HCT116 (cell line): Measurements from ENCODE around the gene GRID2IP. TPM values are rescaled to one million over a fixed set of nuclear protein-coding genes. Genes with fewer than 3 reads are reported as not detected.

Source experiments
- ATAC-seq: fragments of 200-7000 bp; cut with Tn5 transposase; 2 replicates; pipeline ENCODE4 v1.9.1; 2020; ENCODE audit warnings: mild to moderate bottlenecking, moderate library complexity
- BruUV-seq: library from RNA; stranded (reverse); fragments of 400-500 nt; replicated peaks from 2 replicates; lab custom pipeline; 2021; lab: Mats Ljungman, UMichigan
- CTCF ChIA-PET: fragments of 300-600 bp; sonication (Branson Sonifier 250); formaldehyde crosslinking; loops from one replicate; lab custom pipeline; 2021; ENCODE audit warnings: antibody characterized with exemption; lab: Charles Lee
- POLR2A ChIA-PET: fragments of 300-600, 350-600 bp; sonication (Branson Sonifier 250); formaldehyde crosslinking; loops from one replicate; lab custom pipeline; 2021; ENCODE audit warnings: antibody characterized with exemption; lab: Charles Lee
- RAD21 ChIA-PET, 2 experiments: fragments of 300-600 bp; sonication (Branson Sonifier 250); formaldehyde crosslinking; loops; one replicate each; lab custom pipeline; 2023; ENCODE audit warnings: low total read pairs in 2 of 2; ENCODE audit not compliant: uncharacterized antibody in 2 of 2, unreplicated experiment in 2 of 2, low non-redundant PET in 1 of 2; lab: Charles Lee
- DNase-seq: peaks from one replicate; pipeline ENCODE4 v3.0.0-alpha.2; 2010; ENCODE audit warnings: low read depth, low spot score
- H2AFZ ChIP-seq: fragments of 200-600 bp; shearing (Covaris generic), sonication (generic); 2 replicates; pipeline ENCODE4 v1.6.1; 2017; ENCODE audit warnings: low read depth, mixed run types, mixed read lengths, antibody characterized with exemption, low read length; ENCODE audit not compliant: poor library complexity, severe bottlenecking
- H3K27ac ChIP-seq: 2 replicates; pipeline ENCODE4 v1.5.1; 2012; ENCODE audit warnings: low read depth, low read length
- H3K27me3 ChIP-seq: fragments of 200-600 bp; sonication (generic); 2 replicates; pipeline ENCODE4 v1.6.1; 2016; ENCODE audit warnings: mixed run types, low read length, mixed read lengths; ENCODE audit not compliant: insufficient read depth
- H3K36me3 ChIP-seq, 2 experiments: fragments of 200-500 bp in 1 of 2; fragments of 200-600 bp in 1 of 2; sonication (Bioruptor generic) in 1 of 2; sonication (generic) in 1 of 2; 2 replicates each; pipeline versions ENCODE4 v1.5.1 to v1.6.1; 2014 to 2016; ENCODE audit warnings: low read length in 2 of 2, inconsistent platforms in 1 of 2, mixed read lengths in 1 of 2, mixed run types in 1 of 2; ENCODE audit not compliant: insufficient read depth in 2 of 2, control insufficient read depth in 1 of 2
- H3K4me1 ChIP-seq, 2 experiments: fragments of 200-600 bp in 1 of 2; sonication (generic) in 1 of 2; 2 replicates each; pipeline versions ENCODE4 v1.5.1 to v1.6.1; 2012 to 2017; ENCODE audit warnings: low read length in 2 of 2, inconsistent platforms in 1 of 2, mild to moderate bottlenecking in 1 of 2, mixed read lengths in 1 of 2, mixed run types in 1 of 2, moderate library complexity in 1 of 2; ENCODE audit not compliant: insufficient read depth in 2 of 2, control insufficient read depth in 1 of 2
- H3K4me2 ChIP-seq: fragments of 200-600 bp; sonication (generic); 2 replicates; pipeline ENCODE4 v1.6.1; 2017; ENCODE audit warnings: mixed run types, low read length, mixed read lengths
- H3K4me3 ChIP-seq, 2 experiments: fragments of 200-600 bp in 1 of 2; sonication (generic) in 1 of 2; replicated peaks in 1 of 2; 2 replicates each; pipeline ENCODE4 v1.5.1; 2011 to 2016; ENCODE audit warnings: low read length in 2 of 2, control low read depth in 1 of 2, low read depth in 1 of 2, mild to moderate bottlenecking in 1 of 2, mixed read lengths in 1 of 2, mixed run types in 1 of 2
- H3K79me2 ChIP-seq: fragments of 200-600 bp; sonication (generic); 2 replicates; pipeline ENCODE4 v1.6.1; 2017; ENCODE audit warnings: mild to moderate bottlenecking, mixed run types, low read length, moderate library complexity, mixed read lengths; ENCODE audit not compliant: insufficient read depth
- H3K9ac ChIP-seq: fragments of 200-600 bp; sonication (generic); 2 replicates; pipeline ENCODE4 v1.6.1; 2016; ENCODE audit warnings: low read length, mixed read lengths
- H3K9me2 ChIP-seq: fragments of 200-600 bp; sonication (generic), shearing (Covaris generic); 2 replicates; pipeline ENCODE4 v1.6.1; 2017; ENCODE audit warnings: mixed run types, mild to moderate bottlenecking, moderate library complexity; ENCODE audit not compliant: insufficient read depth
- H3K9me3 ChIP-seq, 2 experiments: fragments of 200-500 bp in 1 of 2; fragments of 200-600 bp in 1 of 2; sonication (Bioruptor generic) in 1 of 2; sonication (generic) in 1 of 2; 2 replicates each; pipeline ENCODE4 v1.6.1; 2014 to 2017; ENCODE audit warnings: low read length in 2 of 2, mixed read lengths in 2 of 2, inconsistent platforms in 1 of 2, low read depth in 1 of 2, mild to moderate bottlenecking in 1 of 2, mixed run types in 1 of 2, moderate library complexity in 1 of 2; ENCODE audit not compliant: control insufficient read depth in 1 of 2, insufficient read depth in 1 of 2
- H4K20me1 ChIP-seq: fragments of 200-600 bp; sonication (generic), shearing (Covaris generic); 2 replicates; pipeline ENCODE4 v1.6.1; 2017; ENCODE audit warnings: mixed run types, mild to moderate bottlenecking, moderate library complexity; ENCODE audit not compliant: insufficient read depth
- CBX3 ChIP-seq: IDR thresholded peaks from 2 replicates; pipeline ENCODE4 v1.6.1; 2012; ENCODE audit warnings: low read depth
- RAD21 ChIP-seq: IDR thresholded peaks from 2 replicates; pipeline ENCODE4 v1.6.1; 2012; ENCODE audit warnings: low read depth, mild to moderate bottlenecking
- SIN3A ChIP-seq: IDR thresholded peaks from 2 replicates; pipeline ENCODE4 v1.6.1; 2012; ENCODE audit warnings: low read depth
- SP1 ChIP-seq: IDR thresholded peaks from 2 replicates; pipeline ENCODE4 v1.6.1; 2012; ENCODE audit warnings: low read depth
- SRF ChIP-seq: IDR thresholded peaks from 2 replicates; pipeline ENCODE4 v1.6.1; 2012; ENCODE audit warnings: low read depth
- ZNF274 ChIP-seq: fragments of 200-500 bp; sonication (Bioruptor generic); IDR thresholded peaks from 2 replicates; pipeline ENCODE4 v1.6.1; 2014; ENCODE audit warnings: mild to moderate bottlenecking, low read depth, low read length, inconsistent platforms
- intact Hi-C: fragments of 100-400 bp; cut with micrococcal nuclease; formaldehyde crosslinking; loops from 2 replicates; pipeline ENCODE4 v1.10.0; 2022
- total RNA-seq: library from RNA; stranded (reverse); gene quantifications from one replicate; pipeline ENCODE4 v1.2.1, GENCODE V29; 2021; ENCODE audit not compliant: unreplicated experiment
- TF ChIP-seq, protein P1 (sequence below), 3 experiments: fragments of 200-600 bp in 1 of 3; sonication (generic) in 1 of 3; IDR thresholded peaks in 2 of 3; conservative IDR thresholded peaks in 1 of 3; 2 replicates each; pipeline ENCODE4 v1.5.1; 2012 to 2017; ENCODE audit warnings: low read depth in 2 of 3, low read length in 2 of 3, antibody characterized with exemption in 1 of 3, borderline replicate concordance in 1 of 3, control low read depth in 1 of 3, mild to moderate bottlenecking in 1 of 3, mixed read lengths in 1 of 3, mixed run types in 1 of 3, moderate library complexity in 1 of 3; ENCODE audit not compliant: insufficient read depth in 1 of 3
- TF ChIP-seq, protein P2 (sequence below): IDR thresholded peaks from 2 replicates; pipeline ENCODE4 v1.6.1; 2012
- TF ChIP-seq, protein P3 (sequence below): IDR thresholded peaks from 2 replicates; pipeline ENCODE4 v1.6.1; 2012

Gene GRID2IP
- total RNA-seq, 1 experiment from 2014 or later: 3.2 TPM

DNA sequence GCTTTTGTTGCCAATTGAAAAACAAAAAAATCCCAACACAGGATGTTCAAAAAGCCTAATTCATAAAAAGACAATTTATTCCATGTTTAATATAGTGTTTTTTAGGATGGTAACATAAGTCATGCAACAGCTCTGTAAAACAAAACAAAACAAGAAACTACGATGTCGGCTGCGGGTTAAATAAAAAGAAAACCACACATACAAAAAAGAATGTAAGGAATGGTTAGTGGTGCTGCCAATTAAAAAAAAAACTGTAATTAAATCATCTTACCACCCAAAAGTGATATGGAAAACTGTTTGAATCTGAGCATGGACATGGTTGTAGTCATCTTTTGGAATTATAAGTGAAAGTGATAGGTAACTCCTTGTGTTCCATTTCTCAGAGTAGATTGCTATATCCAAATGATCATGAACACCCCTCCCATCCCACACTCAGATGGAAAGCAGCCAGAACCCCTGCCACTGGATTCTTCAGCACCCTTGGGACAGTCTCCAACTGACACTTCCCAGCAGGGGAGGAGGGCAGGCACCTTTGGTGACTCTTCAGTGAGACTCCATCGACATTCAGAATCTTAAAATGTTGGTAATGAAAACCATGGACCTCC lies 89.2 kb downstream of the GRID2IP start:
- no peak for DNase-seq
- TF ChIP-seq SRF (no peak), RAD21 (no peak), SIN3A (no peak), ZNF274 (no peak), SP1 (no peak), CBX3 (no peak)
- TF ChIP-seq, protein P1, sequence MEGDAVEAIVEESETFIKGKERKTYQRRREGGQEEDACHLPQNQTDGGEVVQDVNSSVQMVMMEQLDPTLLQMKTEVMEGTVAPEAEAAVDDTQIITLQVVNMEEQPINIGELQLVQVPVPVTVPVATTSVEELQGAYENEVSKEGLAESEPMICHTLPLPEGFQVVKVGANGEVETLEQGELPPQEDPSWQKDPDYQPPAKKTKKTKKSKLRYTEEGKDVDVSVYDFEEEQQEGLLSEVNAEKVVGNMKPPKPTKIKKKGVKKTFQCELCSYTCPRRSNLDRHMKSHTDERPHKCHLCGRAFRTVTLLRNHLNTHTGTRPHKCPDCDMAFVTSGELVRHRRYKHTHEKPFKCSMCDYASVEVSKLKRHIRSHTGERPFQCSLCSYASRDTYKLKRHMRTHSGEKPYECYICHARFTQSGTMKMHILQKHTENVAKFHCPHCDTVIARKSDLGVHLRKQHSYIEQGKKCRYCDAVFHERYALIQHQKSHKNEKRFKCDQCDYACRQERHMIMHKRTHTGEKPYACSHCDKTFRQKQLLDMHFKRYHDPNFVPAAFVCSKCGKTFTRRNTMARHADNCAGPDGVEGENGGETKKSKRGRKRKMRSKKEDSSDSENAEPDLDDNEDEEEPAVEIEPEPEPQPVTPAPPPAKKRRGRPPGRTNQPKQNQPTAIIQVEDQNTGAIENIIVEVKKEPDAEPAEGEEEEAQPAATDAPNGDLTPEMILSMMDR (IDR thresholded peaks at IDR 0.05 in 2 of 3, conservative IDR thresholded peaks at IDR 0.05 in 1 of 3; ENCODE audit: borderline replicate concordance in 1 of 3, insufficient read depth in 1 of 3, low read depth in 2 of 3, low read length in 2 of 3): no peak
- TF ChIP-seq, protein P2, sequence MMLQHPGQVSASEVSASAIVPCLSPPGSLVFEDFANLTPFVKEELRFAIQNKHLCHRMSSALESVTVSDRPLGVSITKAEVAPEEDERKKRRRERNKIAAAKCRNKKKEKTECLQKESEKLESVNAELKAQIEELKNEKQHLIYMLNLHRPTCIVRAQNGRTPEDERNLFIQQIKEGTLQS: no peak
- TF ChIP-seq, protein P3, sequence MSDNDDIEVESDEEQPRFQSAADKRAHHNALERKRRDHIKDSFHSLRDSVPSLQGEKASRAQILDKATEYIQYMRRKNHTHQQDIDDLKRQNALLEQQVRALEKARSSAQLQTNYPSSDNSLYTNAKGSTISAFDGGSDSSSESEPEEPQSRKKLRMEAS: no peak
- POLR2A ChIA-PET: interaction anchor here (0.5 kb wide), 1 partner anchor 8 kb away, joined by 3 read pairs; no protein-coding TSS in a partner anchor
- Histone ChIP-seq H3K9me3 (peaks cover 4 to 5% of the 10 kb centered on the region in 2 experiments; a peak in 1 of 4 replicates), H3K4me2 (no peak overlapping the region), H2AFZ (no peak overlapping the region), H4K20me1 (no peaks in the 10 kb centered on the region), H3K27ac (no peak overlapping the region), H3K9ac (no peak overlapping the region), H3K4me1 (peaks cover 0 to 9% of the 10 kb centered on the region in 2 experiments; a peak in 2 of 4 replicates), H3K36me3 (peaks cover 27 to 43% of the 10 kb centered on the region in 2 experiments), H3K79me2 (no peaks in the 10 kb centered on the region), H3K4me3 (no peak overlapping the region), H3K27me3 (no peaks in the 10 kb centered on the region), H3K9me2 (no peaks in the 10 kb centered on the region)
- no TSS peak for BruUV-seq
- RAD21 ChIA-PET: no interaction called here
- ATAC-seq: no peak
- intact Hi-C loops: no loop called here
- CTCF ChIA-PET: no interaction called here
